Kidney (tissue), 14 donors: ENCODE measurements around the gene SLC23A3. TPM values are rescaled to one million over a fixed set of nuclear protein-coding genes. Genes with fewer than 3 reads are reported as not detected.

Experiments used
- DNase-seq, 5 donors: peaks; one replicate each; pipeline ENCODE4 v3.0.0-alpha.2; 2013 to 2020
- FAIRE-seq: peaks from 2 replicates; lab custom pipeline; 2012; peaks lifted over from hg19 to GRCh38; lab: Jason Lieb, UNC
- H3K27ac ChIP-seq, 2 donors: one replicate each; pipeline ENCODE4 v1.7.0; 2013; ENCODE audit warnings: low read depth in 2 of 2, low read length in 2 of 2, inconsistent platforms in 1 of 2
- H3K27me3 ChIP-seq: one replicate; pipeline ENCODE4 v1.7.1; 2013; ENCODE audit warnings: low read length, inconsistent platforms; ENCODE audit not compliant: control insufficient read depth, insufficient read depth
- H3K36me3 ChIP-seq, 3 donors: one replicate each; pipeline versions ENCODE4 v1.7.0 to v1.7.1; 2013; ENCODE audit warnings: low read length in 3 of 3, control low read depth in 1 of 3, inconsistent platforms in 1 of 3; ENCODE audit not compliant: insufficient read depth in 3 of 3, control insufficient read depth in 2 of 3
- H3K4me1 ChIP-seq, 3 donors: one replicate each; pipeline versions ENCODE4 v1.7.0 to v1.7.1; 2013; ENCODE audit warnings: low read length in 3 of 3, inconsistent platforms in 1 of 3, low read depth in 1 of 3; ENCODE audit not compliant: control insufficient read depth in 2 of 3, insufficient read depth in 2 of 3
- H3K4me3 ChIP-seq, 3 donors: one replicate each; pipeline versions ENCODE4 v1.7.0 to v1.8.1; 2013; ENCODE audit warnings: low read length in 3 of 3, control low read depth in 1 of 3, inconsistent platforms in 1 of 3
- H3K9ac ChIP-seq, 3 donors: one replicate each; pipeline versions ENCODE4 v1.7.0 to v1.7.1; 2013; ENCODE audit warnings: low read length in 3 of 3, control low read depth in 1 of 3, inconsistent platforms in 1 of 3
- H3K9me3 ChIP-seq, 3 donors: one replicate each; pipeline versions ENCODE4 v1.7.0 to v1.7.1; 2013; ENCODE audit warnings: low read length in 3 of 3, control low read depth in 1 of 3, inconsistent platforms in 1 of 3; ENCODE audit not compliant: control insufficient read depth in 2 of 3, insufficient read depth in 1 of 3
- intact Hi-C: fragments of 100-400 bp; cut with DNase I; formaldehyde crosslinking; loops from one replicate; pipeline ENCODE4 v1.11.1; 2022
- polyA plus RNA-seq: library from polyadenylated mRNA; stranded (reverse); fragments of 350-450 nt; fragmentation: Illumina TruSeq; extraction: RNeasy Lipid Tissue Mini Kit (QIAGEN cat#74804); gene quantifications from one replicate; pipeline ENCODE4 v1.2.3, GENCODE V29; 2014; ENCODE audit warnings: low read depth, low replicate concordance; ENCODE audit not compliant: insufficient read depth
- total RNA-seq: library from RNA; stranded (reverse); fragmentation: NEBNext Ultra II Directional; extraction: Animal tissue kit (Norgen Biotek cat#: 25700); gene quantifications from one replicate; pipeline ENCODE4 v1.2.1, GENCODE V29; 2021
- TF ChIP-seq, protein P1 (sequence below): IDR thresholded peaks from 3 replicates; pipeline ENCODE4 v1.5.1; 2012; ENCODE audit warnings: mild to moderate bottlenecking, moderate library complexity, borderline replicate concordance; ENCODE audit not compliant: insufficient read depth; ENCODE audit errors: extremely low read depth
- donor health status: control.
- donor health status: control.
- donor health status: control.
- donor health status: control.
- donor health status: control.
- donor health status: DM: yes; HTN: yes; CAD: no.
- donor health status: Normal renal cell carcinoma (clear cell type).

Gene SLC23A3
- total and polyA plus RNA-seq, 2 donors from 2014 or later, result 2.8 to 10.9 TPM

DNA sequence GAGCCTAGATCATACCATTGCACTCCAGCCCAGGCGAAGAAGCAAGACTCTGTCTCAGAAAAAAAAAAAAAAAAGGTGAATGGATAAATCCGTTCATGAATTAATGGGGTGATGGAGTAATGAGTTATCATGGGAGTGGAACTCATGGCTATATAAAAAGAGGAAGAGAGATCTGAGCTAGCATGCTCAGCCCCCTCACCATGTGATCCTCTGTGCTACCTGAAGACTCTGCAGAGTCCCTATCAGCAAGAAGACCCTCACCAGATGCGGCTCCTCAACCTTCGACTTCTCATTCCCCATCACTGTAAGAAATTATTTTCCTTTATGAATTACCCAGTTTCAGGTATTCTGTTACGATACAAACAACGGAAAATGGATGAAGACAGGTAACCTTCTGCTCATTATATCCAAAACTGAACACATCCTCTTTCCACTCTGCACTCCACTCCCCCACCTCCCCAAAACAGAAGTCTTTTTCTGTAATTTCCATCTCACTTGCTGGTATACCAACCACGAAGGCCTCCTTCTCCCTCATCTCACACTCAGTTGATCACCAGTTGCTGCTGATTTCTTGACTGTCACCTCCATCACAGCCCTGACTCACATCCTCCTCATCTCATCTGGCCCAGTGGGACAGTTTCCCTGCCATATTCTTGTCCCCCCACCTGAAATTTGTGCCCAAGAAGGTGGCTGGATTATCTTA, 17.1 kb upstream of the SLC23A3 start:
- intact Hi-C loops, result no loop called here
- peaks cover 0 to 6% (median 0%) of the 10 kb centered on the region in 3 donors for H3K4me1 ChIP-seq
- FAIRE-seq (no peak), DNase-seq (no peak)
- TF ChIP-seq, protein P1, sequence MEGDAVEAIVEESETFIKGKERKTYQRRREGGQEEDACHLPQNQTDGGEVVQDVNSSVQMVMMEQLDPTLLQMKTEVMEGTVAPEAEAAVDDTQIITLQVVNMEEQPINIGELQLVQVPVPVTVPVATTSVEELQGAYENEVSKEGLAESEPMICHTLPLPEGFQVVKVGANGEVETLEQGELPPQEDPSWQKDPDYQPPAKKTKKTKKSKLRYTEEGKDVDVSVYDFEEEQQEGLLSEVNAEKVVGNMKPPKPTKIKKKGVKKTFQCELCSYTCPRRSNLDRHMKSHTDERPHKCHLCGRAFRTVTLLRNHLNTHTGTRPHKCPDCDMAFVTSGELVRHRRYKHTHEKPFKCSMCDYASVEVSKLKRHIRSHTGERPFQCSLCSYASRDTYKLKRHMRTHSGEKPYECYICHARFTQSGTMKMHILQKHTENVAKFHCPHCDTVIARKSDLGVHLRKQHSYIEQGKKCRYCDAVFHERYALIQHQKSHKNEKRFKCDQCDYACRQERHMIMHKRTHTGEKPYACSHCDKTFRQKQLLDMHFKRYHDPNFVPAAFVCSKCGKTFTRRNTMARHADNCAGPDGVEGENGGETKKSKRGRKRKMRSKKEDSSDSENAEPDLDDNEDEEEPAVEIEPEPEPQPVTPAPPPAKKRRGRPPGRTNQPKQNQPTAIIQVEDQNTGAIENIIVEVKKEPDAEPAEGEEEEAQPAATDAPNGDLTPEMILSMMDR, result no peak
- H3K4me3 ChIP-seq, result no peak overlapping the region
- H3K36me3 ChIP-seq, result peaks cover 5 to 20% (median 18%) of the 10 kb centered on the region in 3 donors
- H3K27ac ChIP-seq, result no peak overlapping the region
- no peaks in the 10 kb centered on the region for H3K27me3 ChIP-seq
- no peak overlapping the region for H3K9ac ChIP-seq
- no peaks in the 10 kb centered on the region for H3K9me3 ChIP-seq

DNA sequence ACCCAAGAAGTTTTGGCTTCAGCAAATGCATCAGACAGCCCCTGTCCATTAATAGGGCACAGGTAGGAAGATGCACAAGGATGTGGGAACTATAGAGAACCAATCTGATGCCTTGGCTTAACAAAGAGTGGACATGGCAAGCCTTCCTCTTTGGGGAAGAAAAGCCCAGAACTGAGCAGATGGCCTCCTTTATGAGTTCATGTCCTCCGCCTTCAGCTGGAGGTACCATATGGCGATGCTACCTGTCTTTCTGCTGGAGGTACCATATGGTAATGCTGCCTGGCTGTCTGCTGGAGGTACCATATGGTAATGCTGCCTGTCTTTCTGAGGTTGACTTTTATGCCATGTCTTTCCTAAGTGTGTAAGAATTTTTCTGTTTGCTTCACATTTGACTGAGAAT, 14.3 kb upstream of the SLC23A3 start:
- FAIRE-seq, result no peak
- no peaks in the 10 kb centered on the region for H3K9me3 ChIP-seq
- H3K4me1 ChIP-seq, result peaks cover 0 to 9% (median 8%) of the 10 kb centered on the region in 3 donors
- intact Hi-C loops, result no loop called here
- no peak for DNase-seq
- H3K27ac ChIP-seq, result no peak overlapping the region
- H3K27me3 ChIP-seq, result no peaks in the 10 kb centered on the region
- H3K9ac ChIP-seq, result no peak overlapping the region
- no peak overlapping the region for H3K4me3 ChIP-seq
- TF ChIP-seq, protein P1, result no peak
- H3K36me3 ChIP-seq, result peaks cover 10 to 44% (median 39%) of the 10 kb centered on the region in 3 donors

- intact Hi-C loops, result no loop called here
- Histone ChIP-seq H3K36me3 (peaks cover 10 to 44% (median 39%) of the 10 kb centered on the region in 3 donors), H3K27ac (peak overlapping the region in 1 of 2 donors; percentile 13), H3K9me3 (no peaks in the 10 kb centered on the region), H3K27me3 (no peaks in the 10 kb centered on the region), H3K4me1 (peaks cover 0 to 14% (median 13%) of the 10 kb centered on the region in 3 donors), H3K4me3 (no peak overlapping the region), H3K9ac (no peak overlapping the region)
- TF ChIP-seq, protein P1, result no peak
- DNase-seq (no peak), FAIRE-seq (no peak)
These were observed 13.4 kb upstream of the SLC23A3 start for GRCh38 chr2:219183151-219183772.
